K562 (cell line): ENCODE results near the gene HSPB6. TPM values are rescaled to one million over a fixed set of nuclear protein-coding genes. Genes with fewer than 3 reads are reported as not detected.

ENCODE experiments used
- CBX2 ChIP-seq: fragments of 200-600 bp; sonication (generic); IDR thresholded peaks from one replicate; pipeline ENCODE4 v1.6.1; 2012; ENCODE audit warnings: mild to moderate bottlenecking, low read length, inconsistent platforms; ENCODE audit not compliant: insufficient read depth, poor library complexity, severe bottlenecking
- CTBP1 ChIP-seq: fragments of 450-650 bp; IDR thresholded peaks from 2 replicates; pipeline ENCODE4 v1.6.1; 2016; ENCODE audit warnings: borderline replicate concordance
- EP300 ChIP-seq: IDR thresholded peaks from 2 replicates; pipeline ENCODE4 v1.6.1; 2012; ENCODE audit warnings: low read length, improper control_type of control experiment
- EP400 ChIP-seq: fragments of 450-650 bp; IDR thresholded peaks from 2 replicates; pipeline ENCODE4 v1.6.1; 2017; ENCODE audit warnings: antibody characterized with exemption, mild to moderate bottlenecking, moderate library complexity
- FOXP1 ChIP-seq: sonication (generic); formaldehyde crosslinking; IDR thresholded peaks from 2 replicates; pipeline ENCODE4 v1.8.0; 2022; ENCODE audit warnings: mild to moderate bottlenecking, missing genetic modification reagents
- IFI16 ChIP-seq: fragments of 250-450 bp; sonication (Bioruptor Pico); IDR thresholded peaks from 2 replicates; pipeline ENCODE4 v2.1.2; 2022; ENCODE audit warnings: mild to moderate bottlenecking, inconsistent platforms
- NFYB ChIP-seq: IDR thresholded peaks from 2 replicates; pipeline ENCODE4 v1.6.1; 2011; ENCODE audit warnings: mild to moderate bottlenecking, moderate library complexity; ENCODE audit not compliant: insufficient read length; ENCODE audit errors: extremely low read depth
- PHF20 ChIP-seq: fragments of 450-650 bp; IDR thresholded peaks from 2 replicates; pipeline ENCODE4 v1.6.1; 2018; ENCODE audit not compliant: partially characterized antibody
- RBM39 ChIP-seq: fragments of 200-400 bp; formaldehyde crosslinking; optimal IDR thresholded peaks from 2 replicates; pipeline ENCODE3; 2018; ENCODE audit warnings: low read depth, low read length
- SAP30 ChIP-seq: fragments of 200-600 bp; sonication (generic); IDR thresholded peaks from 2 replicates; pipeline ENCODE4 v1.6.1; 2012; ENCODE audit warnings: borderline replicate concordance, low read depth, mild to moderate bottlenecking, moderate library complexity, low read length, control low read depth, inconsistent platforms; ENCODE audit not compliant: insufficient read depth, poor library complexity, severe bottlenecking
- ZBTB7A ChIP-seq: IDR thresholded peaks from 2 replicates; pipeline ENCODE4 v1.6.1; 2011; ENCODE audit warnings: low read depth, mild to moderate bottlenecking, low read length, moderate library complexity, borderline replicate concordance; ENCODE audit not compliant: control insufficient read depth
- ZNF263 ChIP-seq: sonication (generic); formaldehyde crosslinking; IDR thresholded peaks from 2 replicates; pipeline ENCODE4 v1.8.0; 2022; ENCODE audit warnings: mild to moderate bottlenecking, missing genetic modification reagents, borderline replicate concordance
- polyA plus RNA-seq, 8 experiments: library from polyadenylated mRNA; depleted of rRNA in 4 of 8; stranded (reverse) in 5 of 8; unstranded in 3 of 8; fragments of >200 nt; fragmentation: Nextera tagmentation in 2 of 8; fragmentation: Illumina TruSeq in 1 of 8; extraction: Ambion mirVana in 2 of 8; extraction: Trizol in 1 of 8; gene quantifications; 2 replicates each; pipeline versions ENCODE4 v1.2.1 to v1.2.3, GENCODE V29; 2011 to 2014; ENCODE audit warnings: inconsistent platforms in 1 of 8, missing spikeins in 1 of 8
- total RNA-seq, 7 experiments: library from RNA; depleted of rRNA in 6 of 7; stranded (reverse); fragments of >200 nt in 6 of 7; fragmentation: Illumina TruSeq in 2 of 7; extraction: Trizol in 2 of 7; gene quantifications; 2 replicates each; pipeline versions ENCODE4 v1.2.1 to v1.2.3, GENCODE V29; 2011 to 2021; ENCODE audit warnings: low replicate concordance in 1 of 7
- TF ChIP-seq, protein P1 (sequence below), 2 experiments: fragments of 450-650 bp; formaldehyde crosslinking in 1 of 2; IDR thresholded peaks; 2 replicates each; pipeline versions ENCODE4 v1.4.0 to v1.6.1; 2014 to 2020; ENCODE audit warnings: mild to moderate bottlenecking in 2 of 2, borderline replicate concordance in 1 of 2, low read depth in 1 of 2
- TF ChIP-seq, protein P2 (sequence below): fragments of 250-450 bp; sonication (Bioruptor Pico); IDR thresholded peaks from 2 replicates; pipeline ENCODE4 v1.5.0; 2021
- TF ChIP-seq, protein P3 (sequence below), 3 experiments: fragments of 200-800 bp in 1 of 3; sonication (Bioruptor generic) in 1 of 3; sonication (generic) in 1 of 3; formaldehyde crosslinking in 1 of 3; IDR thresholded peaks; 2 replicates each; pipeline versions ENCODE4 v1.6.1 to v1.8.0; 2016 to 2022; ENCODE audit warnings: mild to moderate bottlenecking in 2 of 3, missing compliant biosample characterization in 2 of 3, missing genetic modification characterization in 2 of 3, missing genetic modification reagents in 1 of 3

The HSPB6 gene
- total and polyA plus RNA-seq, 9 of the 15 experiments (the other 6 are each of a cell fraction or from before 2014, with no cell fraction given): 0.55 TPM; not detected in 8

DNA sequence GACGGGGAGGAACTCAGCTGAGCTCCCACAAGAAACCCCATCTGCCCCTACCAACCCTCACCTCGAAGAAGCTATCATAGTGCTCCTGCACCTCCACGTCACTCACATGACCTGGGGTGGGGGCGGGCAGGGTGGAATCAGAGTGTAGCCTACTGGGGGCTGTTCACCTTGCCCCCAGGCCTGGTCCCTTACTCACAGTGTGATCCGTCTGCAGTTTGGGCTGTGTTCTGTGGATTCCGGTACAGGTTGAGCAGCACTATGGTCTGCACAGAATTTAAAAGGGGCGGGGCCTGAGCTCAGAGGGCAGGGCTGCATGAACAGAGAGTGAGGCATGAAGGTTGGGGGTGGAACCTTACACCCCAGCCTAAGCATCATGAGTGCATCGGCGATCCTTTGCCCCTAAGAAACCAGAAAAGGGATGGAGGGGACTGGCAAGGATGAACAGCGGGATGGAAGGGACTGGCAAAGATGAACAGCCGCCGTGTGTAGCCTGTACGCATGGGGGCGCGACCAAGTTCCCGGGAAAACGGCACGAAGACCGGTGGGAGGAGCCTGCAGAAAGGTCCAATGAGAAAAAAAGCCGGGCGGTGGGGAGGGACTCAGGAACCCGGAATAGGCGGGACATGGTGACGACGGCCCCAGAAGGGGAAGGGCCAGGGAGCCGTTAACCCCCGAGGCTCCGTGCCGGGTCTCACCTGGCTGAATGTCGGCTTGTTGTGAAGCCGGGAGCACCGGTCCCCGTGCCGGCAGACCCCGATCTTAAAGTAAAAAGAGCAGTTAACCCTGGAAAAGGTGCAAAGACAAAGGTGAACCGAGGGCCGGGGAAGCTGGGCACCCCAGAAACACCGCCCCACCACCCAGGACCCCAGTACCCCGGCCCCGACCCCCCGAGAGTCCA is 12.2 kb downstream of the HSPB6 start (continued):
- no peak for TF ChIP-seq RBM39
- TF ChIP-seq, protein P1, sequence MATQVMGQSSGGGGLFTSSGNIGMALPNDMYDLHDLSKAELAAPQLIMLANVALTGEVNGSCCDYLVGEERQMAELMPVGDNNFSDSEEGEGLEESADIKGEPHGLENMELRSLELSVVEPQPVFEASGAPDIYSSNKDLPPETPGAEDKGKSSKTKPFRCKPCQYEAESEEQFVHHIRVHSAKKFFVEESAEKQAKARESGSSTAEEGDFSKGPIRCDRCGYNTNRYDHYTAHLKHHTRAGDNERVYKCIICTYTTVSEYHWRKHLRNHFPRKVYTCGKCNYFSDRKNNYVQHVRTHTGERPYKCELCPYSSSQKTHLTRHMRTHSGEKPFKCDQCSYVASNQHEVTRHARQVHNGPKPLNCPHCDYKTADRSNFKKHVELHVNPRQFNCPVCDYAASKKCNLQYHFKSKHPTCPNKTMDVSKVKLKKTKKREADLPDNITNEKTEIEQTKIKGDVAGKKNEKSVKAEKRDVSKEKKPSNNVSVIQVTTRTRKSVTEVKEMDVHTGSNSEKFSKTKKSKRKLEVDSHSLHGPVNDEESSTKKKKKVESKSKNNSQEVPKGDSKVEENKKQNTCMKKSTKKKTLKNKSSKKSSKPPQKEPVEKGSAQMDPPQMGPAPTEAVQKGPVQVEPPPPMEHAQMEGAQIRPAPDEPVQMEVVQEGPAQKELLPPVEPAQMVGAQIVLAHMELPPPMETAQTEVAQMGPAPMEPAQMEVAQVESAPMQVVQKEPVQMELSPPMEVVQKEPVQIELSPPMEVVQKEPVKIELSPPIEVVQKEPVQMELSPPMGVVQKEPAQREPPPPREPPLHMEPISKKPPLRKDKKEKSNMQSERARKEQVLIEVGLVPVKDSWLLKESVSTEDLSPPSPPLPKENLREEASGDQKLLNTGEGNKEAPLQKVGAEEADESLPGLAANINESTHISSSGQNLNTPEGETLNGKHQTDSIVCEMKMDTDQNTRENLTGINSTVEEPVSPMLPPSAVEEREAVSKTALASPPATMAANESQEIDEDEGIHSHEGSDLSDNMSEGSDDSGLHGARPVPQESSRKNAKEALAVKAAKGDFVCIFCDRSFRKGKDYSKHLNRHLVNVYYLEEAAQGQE (IDR thresholded peaks at IDR 0.05; ENCODE audit: borderline replicate concordance): peak; percentile 31; the same call in 1 of the 2 replicates
- TF ChIP-seq, protein P1 (CRISPR knock-in tag; IDR thresholded peaks at IDR 0.05; ENCODE audit: low read depth): no peak
- peak; percentile 10; the same call in 1 of the 2 replicates for TF ChIP-seq ZBTB7A
- TF ChIP-seq FOXP1 (CRISPR knock-in tag): 0 out of 2 replicates have a peak, but pooled peaks have one; percentile 30
- TF ChIP-seq, protein P2, sequence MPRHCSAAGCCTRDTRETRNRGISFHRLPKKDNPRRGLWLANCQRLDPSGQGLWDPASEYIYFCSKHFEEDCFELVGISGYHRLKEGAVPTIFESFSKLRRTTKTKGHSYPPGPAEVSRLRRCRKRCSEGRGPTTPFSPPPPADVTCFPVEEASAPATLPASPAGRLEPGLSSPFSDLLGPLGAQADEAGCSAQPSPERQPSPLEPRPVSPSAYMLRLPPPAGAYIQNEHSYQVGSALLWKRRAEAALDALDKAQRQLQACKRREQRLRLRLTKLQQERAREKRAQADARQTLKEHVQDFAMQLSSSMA (CRISPR knock-in tag): no peak
- TF ChIP-seq EP300: peak; percentile 18; the same call in 1 of the 2 replicates
- TF ChIP-seq IFI16 (CRISPR knock-in tag): no peak
- TF ChIP-seq ZNF263: peak; percentile 49; the same call in 1 of the 2 replicates
- TF ChIP-seq CTBP1: 0 out of 2 replicates have a peak, but pooled peaks have one; percentile 12
- TF ChIP-seq SAP30: peak; percentile 71
- peak; percentile 38 for TF ChIP-seq NFYB
- peak; percentile 14 for TF ChIP-seq PHF20
- TF ChIP-seq, protein P3, sequence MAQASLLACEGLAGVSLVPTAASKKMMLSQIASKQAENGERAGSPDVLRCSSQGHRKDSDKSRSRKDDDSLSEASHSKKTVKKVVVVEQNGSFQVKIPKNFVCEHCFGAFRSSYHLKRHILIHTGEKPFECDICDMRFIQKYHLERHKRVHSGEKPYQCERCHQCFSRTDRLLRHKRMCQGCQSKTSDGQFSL (CRISPR knock-in tag; IDR thresholded peaks at IDR 0.05): peak; percentile 46; the same call in 1 of the 2 replicates
- TF ChIP-seq, protein P3 (tag; IDR thresholded peaks at IDR 0.05): no peak
- peak; percentile 52; the same call in 1 of the 2 replicates for TF ChIP-seq EP400
- TF ChIP-seq CBX2: no peak
